B cell (primary cell): ENCODE results near the gene PPARD. TPM values are rescaled to one million over a fixed set of nuclear protein-coding genes. Genes with fewer than 3 reads are reported as not detected.
A peak's percentile ranks its signal among the peaks of the same experiment; 100 is the strongest.

ENCODE experiments used
- ATAC-seq: fragments of 200-7000 bp; cut with Tn5 transposase; one replicate; pipeline ENCODE4 v1.10.0; 2021; ENCODE audit warnings: low read depth, mild to moderate bottlenecking, moderate number of reproducible peaks, moderate library complexity
- CTCF ChIA-PET: fragments of 350-600 bp; sonication (Branson Sonifier 250); formaldehyde crosslinking; loops from one replicate; lab custom pipeline; 2021; ENCODE audit warnings: antibody characterized with exemption, inconsistent platforms; lab: Charles Lee
- POLR2A ChIA-PET: fragments of 350-600 bp; sonication (Branson Sonifier 250); formaldehyde crosslinking; loops from one replicate; lab custom pipeline; 2021; ENCODE audit warnings: antibody characterized with exemption; lab: Charles Lee
- DNase-seq: peaks from one replicate; pipeline ENCODE4 v3.0.0; 2013
- H2AFZ ChIP-seq: 2 replicates; pipeline ENCODE4 v1.6.1; 2012; ENCODE audit warnings: mild to moderate bottlenecking, low read depth, low read length; ENCODE audit not compliant: insufficient read depth, poor library complexity, severe bottlenecking
- H3K27ac ChIP-seq, 2 donors: 1 replicate in 1 of 2; 2 replicates in 1 of 2; pipeline ENCODE4 v1.5.1; 2012 to 2013; ENCODE audit warnings: low read length in 2 of 2, mild to moderate bottlenecking in 2 of 2, moderate library complexity in 1 of 2
- H3K27me3 ChIP-seq, 4 experiments: fragments of 200-600 bp in 1 of 4; sonication (generic) in 1 of 4; replicated peaks in 1 of 4; 1 replicate in 2 of 4; 2 replicates in 2 of 4; pipeline versions ENCODE4 v1.6.1 to v1.7.0; 2013 to 2016; ENCODE audit warnings: low read length in 3 of 4, mild to moderate bottlenecking in 2 of 4, mixed read lengths in 1 of 4, moderate library complexity in 1 of 4; ENCODE audit not compliant: insufficient read depth in 4 of 4, control insufficient read depth in 3 of 4; ENCODE audit errors: control extremely low read depth in 1 of 4
- H3K36me3 ChIP-seq, 2 experiments: replicated peaks in 1 of 2; 1 replicate in 1 of 2; 2 replicates in 1 of 2; pipeline versions ENCODE4 v1.6.1 to v1.7.1; 2013; ENCODE audit warnings: low read length in 1 of 2; ENCODE audit not compliant: insufficient read depth in 2 of 2, control insufficient read depth in 1 of 2; ENCODE audit errors: control extremely low read depth in 1 of 2, extremely low read depth in 1 of 2
- H3K4me1 ChIP-seq, 2 donors: fragments of 200-600 bp in 1 of 2; sonication (generic) in 1 of 2; 1 replicate in 1 of 2; 2 replicates in 1 of 2; pipeline versions ENCODE4 v1.5.1 to v1.6.1; 2013 to 2017; ENCODE audit warnings: low read length in 2 of 2; ENCODE audit not compliant: control insufficient read depth in 2 of 2, insufficient read depth in 2 of 2
- H3K4me2 ChIP-seq: replicated peaks from 2 replicates; pipeline ENCODE3; 2012; ENCODE audit warnings: mild to moderate bottlenecking, low read depth, low read length; ENCODE audit not compliant: poor library complexity, severe bottlenecking
- H3K4me3 ChIP-seq, 5 experiments: fragments of 200-600 bp in 1 of 5; sonication (generic) in 1 of 5; 1 replicate in 3 of 5; 2 replicates in 2 of 5; pipeline versions ENCODE4 v1.5.1 to v1.7.0; 2011 to 2016; ENCODE audit warnings: low read length in 4 of 5, mild to moderate bottlenecking in 4 of 5, low read depth in 2 of 5, control low read depth in 1 of 5, moderate library complexity in 1 of 5; ENCODE audit not compliant: insufficient read depth in 1 of 5; ENCODE audit errors: control extremely low read depth in 1 of 5, extremely low read depth in 1 of 5
- H3K79me2 ChIP-seq: fragments of 200-600 bp; sonication (generic); one replicate; pipeline ENCODE4 v1.6.0; 2016; ENCODE audit warnings: low read length; ENCODE audit not compliant: control insufficient read depth, insufficient read depth
- H3K9ac ChIP-seq: fragments of 200-600 bp; sonication (generic); 2 replicates; pipeline ENCODE4 v1.6.1; 2017; ENCODE audit warnings: mild to moderate bottlenecking, low read length, moderate library complexity
- H3K9me3 ChIP-seq, 3 donors: one replicate each; pipeline versions ENCODE4 v1.6.1 to v1.7.1; 2013; ENCODE audit warnings: low read length in 2 of 3; ENCODE audit not compliant: control insufficient read depth in 2 of 3, insufficient read depth in 1 of 3; ENCODE audit errors: control extremely low read depth in 1 of 3
- H4K20me1 ChIP-seq: 2 replicates; pipeline ENCODE4 v1.6.0; 2012; ENCODE audit warnings: mild to moderate bottlenecking, low read length; ENCODE audit not compliant: insufficient read depth, control insufficient read depth, poor library complexity, severe bottlenecking
- H3K27ac Mint-ChIP-seq: one replicate; pipeline ENCODE4 v1.8.0; 2021; ENCODE audit warnings: mixed read lengths
- H3K27me3 Mint-ChIP-seq: one replicate; pipeline ENCODE4 v1.8.0; 2021; ENCODE audit warnings: mixed read lengths
- H3K4me1 Mint-ChIP-seq: one replicate; pipeline ENCODE4 v1.8.0; 2021; ENCODE audit warnings: mixed read lengths
- H3K4me3 Mint-ChIP-seq: one replicate; pipeline ENCODE4 v1.8.0; 2021; ENCODE audit warnings: mixed read lengths
- H3K9me3 Mint-ChIP-seq: one replicate; pipeline ENCODE4 v1.8.0; 2022; ENCODE audit warnings: mixed read lengths; ENCODE audit not compliant: insufficient read depth
- CTCF ChIP-seq: fragments of 200-600 bp; IDR thresholded peaks from one replicate; pipeline ENCODE4 v1.8.0; 2022; ENCODE audit warnings: antibody characterized with exemption, mild to moderate bottlenecking
- EZH2 ChIP-seq: IDR thresholded peaks from 2 replicates; pipeline ENCODE4 v1.6.1; 2012; ENCODE audit warnings: borderline replicate concordance, low read depth, mild to moderate bottlenecking, moderate library complexity, low read length; ENCODE audit not compliant: insufficient read depth, poor library complexity, severe bottlenecking
- WGBS: methylation state at CpG from one replicate; pipeline ENCODE4 v1.1.5; 2013; ENCODE audit warnings: missing lambda C conversion rate; ENCODE audit not compliant: insufficient coverage; 5-methylcytosine and 5-hydroxymethylcytosine counted together
- intact Hi-C: fragments of 100-400 bp; cut with micrococcal nuclease; formaldehyde crosslinking; loops from one replicate; pipeline ENCODE4 v1.10.0; 2022
- polyA plus RNA-seq: library from polyadenylated mRNA; depleted of rRNA; stranded (reverse); fragments of >200 nt; gene quantifications from 2 replicates; pipeline ENCODE4 v1.2.3, GENCODE V29; 2012
- total RNA-seq, 2 donors: library from RNA; stranded (reverse); fragments of 120-200 nt in 1 of 2; gene quantifications; 1 replicate in 1 of 2; 2 replicates in 1 of 2; pipeline versions ENCODE4 v1.2.3 to v1.2.4, GENCODE V29; 2013 to 2022

Gene PPARD
- total and polyA plus RNA-seq, 2 donors (not counting 1 experiment from before 2014, with no cell fraction given) = 37.9 to 38.9 TPM

GRCh38 chr6:35343092-35343834 lies 905 bp downstream of the PPARD start:
- H3K79me2 ChIP-seq = peaks cover 58% of the 10 kb centered on the region
- DNase-seq = peak; percentile 75
- no peaks in the 10 kb centered on the region for H3K27me3 ChIP-seq
- Mint-ChIP-seq H3K9me3 (no peaks in the 10 kb centered on the region), H3K27me3 (no peaks in the 10 kb centered on the region), H3K4me3 (peak overlapping the region; percentile 99), H3K27ac (peak overlapping the region; percentile 92), H3K4me1 (peaks cover 54% of the 10 kb centered on the region)
- CTCF ChIA-PET = interaction anchor here (0.7 to 6.9 kb wide), 15 partner anchors 11 to 393 kb away, joined by 3 to 205 read pairs (median 5); partner anchors contain the start of genes DEF6, FANCE and RPL10A
- WGBS = 29% methylated on average over 11 of the region's 13 CpGs
- peaks cover 44 to 57% of the 10 kb centered on the region in 2 donors for H3K4me1 ChIP-seq
- intact Hi-C loops = loop anchor here (2.0 to 10.0 kb wide), 2 partner anchors 16 to 52 kb away; no protein-coding TSS in a partner anchor
- POLR2A ChIA-PET = interaction anchor here (1.3 to 3.0 kb wide), 2 partner anchors 106 to 125 kb away, joined by 5 to 19 read pairs; partner anchors contain the start of gene RPL10A
- H3K36me3 ChIP-seq = peaks cover 0 to 24% of the 10 kb centered on the region in 2 experiments
- H2AFZ ChIP-seq = peak overlapping the region; percentile 60
- H3K9ac ChIP-seq = peak overlapping the region; percentile 76
- peak overlapping the region; percentile 69 to 91 for H3K27ac ChIP-seq
- H4K20me1 ChIP-seq = peaks cover 21% of the 10 kb centered on the region
- TF ChIP-seq CTCF (no peak), EZH2 (no peak)
- no peak for ATAC-seq
- H3K9me3 ChIP-seq = no peaks in the 10 kb centered on the region
- peak overlapping the region; percentile 48 to 92 (median 77) for H3K4me3 ChIP-seq
- H3K4me2 ChIP-seq = peak overlapping the region; percentile 91
